Astrocyte of the spinal cord (primary cell): Measurements from ENCODE around the gene GXYLT2.

ENCODE experiments used
- DNase-seq: peaks from one replicate; pipeline ENCODE4 v3.0.0; 2011; ENCODE audit warnings: low read depth, low spot score
- H3K4me3 ChIP-seq: 2 replicates; pipeline ENCODE4 v1.5.1; 2011; ENCODE audit warnings: low read depth, mild to moderate bottlenecking, low read length, moderate library complexity
- CTCF ChIP-seq: IDR thresholded peaks from 2 replicates; pipeline ENCODE4 v1.5.1; 2012; ENCODE audit warnings: low read depth, mild to moderate bottlenecking, low read length, inconsistent platforms
- in situ Hi-C: cut with HindIII; loops from 2 replicates; pipeline ENCODE4 v1.10.0; 2017; ENCODE audit warnings: low sequenced_read_pairs

Gene GXYLT2

GRCh38 chr3:72991522-72991921, 103.7 kb downstream of the GXYLT2 start:
- in situ Hi-C loops: no loop called here
- no peak for TF ChIP-seq CTCF
- H3K4me3 ChIP-seq: no peak overlapping the region
- no peak for DNase-seq

GRCh38 chr3:72993391-72993790, 105.5 kb downstream of the GXYLT2 start:
- no peak overlapping the region for H3K4me3 ChIP-seq
- DNase-seq: no peak
- in situ Hi-C loops: no loop called here
- no peak for TF ChIP-seq CTCF

- TF ChIP-seq CTCF: no peak
- H3K4me3 ChIP-seq: no peak overlapping the region
- in situ Hi-C loops: no loop called here
- no peak for DNase-seq
Measured at GRCh38 chr3:72995337-72995736, 107.5 kb downstream of the GXYLT2 start.

GRCh38 chr3:72996121-72996472, 108.3 kb downstream of the GXYLT2 start:
- DNase-seq: no peak
- H3K4me3 ChIP-seq: peak overlapping the region; percentile 33
- in situ Hi-C loops: no loop called here
- no peak for TF ChIP-seq CTCF

- peak; percentile 89 for DNase-seq
Measured at GRCh38 chr3:72996473-72997333, 108.9 kb downstream of the GXYLT2 start, which contains the start of gene PPP4R2. Gene PPP4R2 (plus strand): TSS chr3:72996811. CDS start chr3:72997038, 227 bp downstream.

GRCh38 chr3:72997421-72997961, 109.6 kb downstream of the GXYLT2 start:
- peak; percentile 69 for DNase-seq
- peak; percentile 48 for TF ChIP-seq CTCF
- peak overlapping the region; percentile 85 for H3K4me3 ChIP-seq
- in situ Hi-C loops: no loop called here

More at GRCh38 chr3:72996473-72997333, 108.9 kb downstream of the GXYLT2 start, which contains the start of gene PPP4R2:
- in situ Hi-C loops: no loop called here
- H3K4me3 ChIP-seq: peak within 1 kb of the TSS; percentile 85
- peak; percentile 6 for TF ChIP-seq CTCF
